Measurements from ENCODE around the gene C13orf46.

Gene C13orf46

DNA sequence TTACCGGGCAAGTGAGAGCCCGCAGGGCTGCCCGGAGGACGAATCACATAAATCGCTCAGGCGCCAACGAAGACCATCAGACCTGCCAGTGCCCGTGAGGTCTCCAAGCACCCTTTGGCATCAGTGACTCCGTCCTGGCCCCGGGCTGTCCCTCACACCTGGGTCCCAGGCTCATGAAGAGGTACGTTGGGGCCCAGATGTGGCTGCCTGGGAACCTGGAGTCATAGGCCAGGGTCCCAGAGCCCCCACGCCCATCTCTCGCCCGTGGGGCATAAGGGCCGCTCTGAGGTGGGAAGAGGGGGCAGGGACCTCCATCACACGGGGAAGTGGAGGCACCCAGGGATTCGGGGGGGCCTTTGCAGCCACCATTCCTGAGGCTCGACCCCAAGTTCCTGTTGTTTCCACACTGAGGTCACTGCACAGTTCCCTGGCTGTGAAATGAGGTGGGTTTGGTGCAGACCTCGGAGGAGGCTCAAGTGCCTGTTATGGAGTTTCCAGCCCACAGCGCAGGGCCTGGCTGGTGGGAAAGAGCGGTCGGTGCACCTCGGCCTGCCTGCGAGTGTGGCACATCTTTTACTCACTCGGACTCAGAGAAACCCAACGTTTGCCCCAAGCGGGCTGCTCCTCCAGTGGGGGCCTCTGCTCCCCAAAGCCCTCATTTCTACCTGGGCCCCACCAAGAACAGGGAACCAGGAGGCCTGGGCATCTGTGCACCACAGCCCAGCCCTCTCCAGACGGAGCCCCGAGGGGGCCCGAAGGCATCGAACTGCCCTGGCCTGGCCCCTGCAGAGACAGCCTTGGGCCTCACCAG, 35.9 kb upstream of the C13orf46 start:
- DNase-seq: no peak

GRCh38 chr13:114008964-114009589, 35.2 kb upstream of the C13orf46 start:
- no peak for DNase-seq

GRCh38 chr13:114007566-114007965, 33.7 kb upstream of the C13orf46 start:
- no peak for DNase-seq

GRCh38 chr13:114005206-114005724, 31.4 kb upstream of the C13orf46 start:
- no peak for DNase-seq

DNA sequence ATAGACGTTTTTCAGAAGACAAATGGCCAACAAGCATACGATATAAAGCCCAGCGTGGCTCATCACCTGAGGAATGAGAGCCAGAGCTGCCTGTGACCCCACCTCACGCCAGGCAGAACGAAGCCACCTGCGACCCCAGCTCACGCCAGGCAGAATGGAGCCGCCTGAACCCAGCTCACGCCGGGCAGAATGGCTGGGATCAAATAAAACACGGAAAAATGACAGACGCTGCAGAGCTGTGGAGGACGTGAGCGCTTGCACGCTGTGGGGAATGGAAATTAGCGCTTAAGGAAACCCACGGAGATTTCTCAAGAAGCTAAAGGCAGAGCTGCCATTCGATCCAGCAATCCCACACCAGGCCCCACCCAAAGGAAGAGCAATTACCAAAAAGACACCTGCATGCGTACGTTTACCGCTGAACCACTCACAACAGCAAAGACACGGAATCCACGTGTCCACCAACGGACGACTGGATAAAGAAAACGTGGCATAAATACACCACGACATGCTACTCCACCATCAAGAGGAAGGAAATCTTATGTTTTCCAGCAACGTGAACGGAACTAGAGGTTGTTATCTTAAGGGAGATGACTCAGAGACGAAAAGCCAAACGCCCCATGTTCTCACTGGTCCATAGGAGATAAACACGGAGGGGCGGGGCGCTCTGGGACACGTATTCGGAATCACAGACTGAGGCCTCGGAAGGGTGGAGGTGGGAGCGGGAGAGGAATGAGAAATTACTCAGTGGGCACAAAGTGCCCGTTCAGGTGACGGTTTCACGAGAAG, 30.7 kb upstream of the C13orf46 start:
- no peak for DNase-seq

DNA sequence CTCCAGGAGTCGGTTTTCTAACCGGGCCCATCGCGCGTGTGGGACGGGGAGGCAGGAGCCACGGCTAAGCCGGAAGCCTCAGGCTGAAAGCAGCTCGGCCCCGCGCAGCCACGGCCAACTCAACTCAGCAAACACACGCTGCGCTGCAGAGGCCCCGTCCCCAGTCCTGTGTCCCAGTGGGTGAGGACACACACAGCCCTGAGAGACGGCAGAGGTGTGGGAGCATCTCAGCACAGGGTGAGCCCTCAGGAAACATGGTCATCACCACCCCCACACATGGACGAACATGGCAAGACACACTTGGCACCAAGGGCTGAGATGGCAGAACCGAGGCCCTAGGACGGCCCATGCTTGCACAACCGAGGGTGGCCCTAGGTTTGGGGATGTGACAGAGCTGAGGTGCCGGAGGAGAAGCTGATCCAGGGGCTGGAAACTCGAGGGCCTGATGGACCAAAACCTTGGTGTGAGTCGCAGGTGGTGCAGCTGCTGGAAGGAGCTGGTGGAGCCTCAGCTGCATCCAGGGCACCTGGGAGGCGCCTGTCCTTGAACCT, 29.0 kb upstream of the C13orf46 start:
- DNase-seq: no peak

- no peak for DNase-seq
Measured at GRCh38 chr13:114002009-114002544, 28.2 kb upstream of the C13orf46 start.

DNA sequence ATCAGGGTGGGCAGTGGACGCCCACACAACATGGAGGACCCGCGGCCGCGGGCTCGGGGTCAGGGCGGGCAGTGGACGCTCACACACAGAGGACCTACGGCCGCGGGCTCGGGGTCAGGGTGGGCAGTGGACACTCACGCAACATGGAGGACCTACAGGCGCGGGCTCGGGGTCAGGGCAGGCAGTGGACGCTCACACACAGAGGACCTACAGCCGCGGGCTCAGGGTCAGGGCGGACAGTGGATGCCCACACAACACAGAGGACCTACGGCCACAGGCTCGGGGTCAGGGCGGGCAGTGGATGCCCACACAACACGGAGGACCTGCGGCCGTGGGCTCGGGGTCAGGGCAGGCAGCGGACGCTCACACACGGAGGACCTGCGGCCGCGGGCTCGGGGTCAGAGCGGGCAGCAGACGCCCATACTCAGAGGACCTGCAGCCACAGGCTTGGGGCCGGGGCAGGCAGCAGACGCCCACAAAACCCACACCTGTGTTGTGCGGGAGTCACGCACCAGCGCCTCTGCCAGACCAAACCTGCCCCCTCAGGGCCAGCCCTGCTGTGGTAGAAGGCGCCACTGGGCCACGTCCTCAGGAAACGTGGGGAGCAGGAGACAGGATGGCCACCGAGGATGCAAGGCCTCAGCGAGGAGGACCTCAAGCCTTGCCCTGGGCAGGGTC, 27.6 kb upstream of the C13orf46 start:
- DNase-seq: no peak

DNA sequence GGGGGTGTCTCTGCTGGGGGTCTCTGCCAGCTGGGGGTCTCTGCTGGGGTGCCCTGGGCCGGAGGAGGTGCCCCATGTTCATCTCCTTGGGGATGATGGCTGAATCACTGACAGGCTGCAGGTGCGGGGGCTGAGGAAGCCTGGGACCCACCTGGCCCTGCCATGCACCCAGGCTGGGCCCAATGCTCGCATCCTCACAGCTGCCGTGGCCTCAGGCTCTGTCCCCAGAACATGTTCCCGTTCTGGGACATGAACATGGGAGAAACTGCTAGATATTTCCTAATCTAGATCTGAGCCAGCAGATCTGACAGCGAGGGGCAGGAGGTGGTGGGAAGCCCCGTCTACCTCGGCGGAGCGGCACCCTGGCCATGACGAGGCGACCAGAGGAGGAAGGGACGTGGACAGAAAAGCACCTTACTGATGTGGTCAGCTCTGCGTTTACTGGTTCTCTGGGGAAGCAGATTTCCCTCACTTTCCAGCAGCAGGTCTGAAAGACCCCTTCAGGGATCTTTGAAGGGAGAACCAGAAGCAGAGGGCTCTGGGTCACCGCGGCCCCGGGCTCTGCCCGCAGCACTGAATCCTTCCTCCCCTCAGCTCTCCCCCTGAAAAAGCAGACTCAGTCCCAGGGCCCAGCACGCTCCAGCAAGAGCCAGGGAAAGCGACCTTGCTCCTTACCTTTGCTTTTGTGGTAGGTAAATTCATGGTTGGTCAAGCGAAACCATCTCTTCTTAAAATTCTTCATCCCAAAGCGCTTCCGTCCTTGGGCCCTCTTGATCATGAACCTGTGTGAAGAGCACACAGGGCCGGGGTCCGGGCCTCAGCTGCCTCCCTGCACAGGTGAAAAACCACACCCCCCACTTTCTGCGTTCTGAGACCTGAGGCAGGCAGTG, 26.5 kb upstream of the C13orf46 start:
- no peak for DNase-seq

GRCh38 chr13:113999618-113999910, 25.7 kb upstream of the C13orf46 start:
- no peak for DNase-seq

GRCh38 chr13:113998781-113999617, 25.1 kb upstream of the C13orf46 start:
- DNase-seq: no peak

GRCh38 chr13:113997845-113998751, 24.2 kb upstream of the C13orf46 start:
- no peak for DNase-seq

- DNase-seq: no peak
Measured at GRCh38 chr13:113996912-113997745, 23.3 kb upstream of the C13orf46 start.

DNA sequence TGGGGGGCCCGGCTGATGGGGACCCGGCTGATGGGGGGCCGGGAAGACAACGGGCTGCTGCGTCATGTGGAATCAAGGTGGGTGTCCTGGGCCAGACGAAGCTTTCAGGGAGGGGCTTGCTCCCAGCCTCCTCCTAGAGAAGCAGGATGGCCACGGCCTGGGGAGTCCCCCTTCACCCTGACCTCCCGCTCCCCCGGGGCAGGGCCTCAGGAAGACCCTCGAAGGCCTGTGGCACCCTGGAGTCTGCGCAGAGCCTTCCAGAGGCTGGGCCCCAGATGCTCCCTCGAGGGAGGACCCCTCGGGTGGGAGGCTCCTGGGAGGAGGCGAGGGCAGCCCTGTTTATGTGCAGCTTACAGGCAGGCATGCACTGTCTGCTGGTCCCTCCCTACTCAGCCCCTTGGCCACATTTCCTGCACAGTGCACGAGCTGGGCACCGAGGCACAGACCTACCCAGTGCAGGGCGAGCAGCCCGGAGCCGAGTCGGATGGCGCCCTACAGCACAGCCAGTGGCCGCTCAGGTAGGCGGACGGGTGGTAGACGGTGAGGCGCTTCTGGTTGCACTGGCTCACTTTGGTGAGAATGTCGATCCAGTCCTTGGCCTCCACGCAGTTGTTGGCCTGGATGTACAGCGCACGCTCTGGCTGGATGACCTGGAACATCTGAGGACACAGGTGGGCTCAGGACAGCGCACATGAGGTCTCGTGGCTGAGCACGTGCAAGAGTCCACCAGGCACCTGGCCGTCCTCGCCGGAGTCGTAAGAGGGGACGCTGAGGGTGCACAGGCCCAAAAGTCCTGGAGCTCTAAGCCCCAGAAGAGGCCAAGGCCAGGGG, 22.4 kb upstream of the C13orf46 start:
- no peak for DNase-seq

GRCh38 chr13:113995051-113995601, 21.2 kb upstream of the C13orf46 start:
- no peak for DNase-seq

- DNase-seq: no peak
Measured at GRCh38 chr13:113992276-113993005, 18.6 kb upstream of the C13orf46 start.
